Pancreas (tissue), 10 donors: ENCODE results near the gene CCDC7. TPM values are rescaled to one million over a fixed set of nuclear protein-coding genes. Genes with fewer than 3 reads are reported as not detected.

Source experiments
- ATAC-seq, 4 donors: fragments of 200-7000 bp; cut with Tn5 transposase; one replicate each; pipeline versions ENCODE4 v1.8.0 to v1.9.1; 2020; ENCODE audit warnings: mild to moderate bottlenecking in 4 of 4, moderate library complexity in 4 of 4
- DNase-seq, 6 donors: peaks; one replicate each; pipeline ENCODE4 v3.0.0-alpha.2; 2020
- FAIRE-seq: peaks from 2 replicates; lab custom pipeline; 2012; peaks lifted over from hg19 to GRCh38; lab: Jason Lieb, UNC
- H3K27ac ChIP-seq, 4 donors: fragments of 200-600 bp; sonication (generic); 1 replicate in 3 of 4; 2 replicates in 1 of 4; pipeline versions ENCODE4 v1.5.0 to v1.8.0; 2020
- H3K27me3 ChIP-seq, 4 donors: fragments of 200-600 bp; one replicate each; pipeline ENCODE4 v1.8.0; 2021
- H3K36me3 ChIP-seq, 3 donors: fragments of 200-600 bp; sonication (generic) in 1 of 3; one replicate each; pipeline versions ENCODE4 v1.5.0 to v1.8.0; 2020 to 2021
- H3K4me1 ChIP-seq, 3 donors: fragments of 200-600 bp; one replicate each; pipeline ENCODE4 v1.8.0; 2021
- H3K4me3 ChIP-seq, 4 donors: fragments of 200-600 bp; sonication (generic) in 2 of 4; one replicate each; pipeline versions ENCODE4 v1.5.0 to v1.8.0; 2020 to 2021
- H3K9me3 ChIP-seq, 4 donors: fragments of 200-600 bp; one replicate each; pipeline ENCODE4 v1.8.0; 2021
- WGBS, 2 donors: extraction: QIAGEN DNeasy Blood & Tissue Kit; methylation state at CpG; one replicate each; pipeline ENCODE4 v1.1.7; 2013; 5-methylcytosine and 5-hydroxymethylcytosine counted together
- intact Hi-C, 3 donors: fragments of 100-400 bp; cut with DNase I; formaldehyde crosslinking; loops; one replicate each; pipeline versions ENCODE4 v1.11.1 to v1.14.2; 2022
- polyA plus RNA-seq, 2 donors: library from polyadenylated mRNA; stranded (reverse); fragments of 200-250 nt; gene quantifications; one replicate each; pipeline ENCODE4 v1.2.3, GENCODE V29; 2013
- total RNA-seq, 6 donors: library from RNA; stranded (reverse); fragmentation: NEBNext Ultra II Directional in 4 of 6; extraction: Animal tissue kit (Norgen Biotek cat#: 25700) in 4 of 6; gene quantifications; one replicate each; pipeline versions ENCODE4 v1.2.1 to v1.2.4, GENCODE V29; 2021 to 2023
- TF ChIP-seq, protein P1 (sequence below), 4 donors: fragments of 200-600 bp; sonication (generic) in 3 of 4; IDR thresholded peaks; one replicate each; pipeline versions ENCODE4 v1.5.0 to v1.8.0; 2021; ENCODE audit warnings: antibody characterized with exemption in 4 of 4
- donor health status: healthy with polysubstance abuse.
- donor health status: DM: no; HTN: no; CAD: no; lungs with moderate emphysema.
- donor health status: DM: no; HTN: no; CAD: no.
- donor health status: control.
- donor health status: control.
- donor health status: Bipolar disorder and iron deficiency.
- donor health status: DM: yes; HTN: yes; CAD: no.
- donor health status: DM: no; HTN: no; CAD: no.
- donor health status: DM: no; HTN: no; CAD: no.
- donor health status: DM: yes; HTN: yes; CAD: no.

The CCDC7 gene
- total and polyA plus RNA-seq, 8 donors = 1.8 to 15.8 (median 7.8) TPM

DNA sequence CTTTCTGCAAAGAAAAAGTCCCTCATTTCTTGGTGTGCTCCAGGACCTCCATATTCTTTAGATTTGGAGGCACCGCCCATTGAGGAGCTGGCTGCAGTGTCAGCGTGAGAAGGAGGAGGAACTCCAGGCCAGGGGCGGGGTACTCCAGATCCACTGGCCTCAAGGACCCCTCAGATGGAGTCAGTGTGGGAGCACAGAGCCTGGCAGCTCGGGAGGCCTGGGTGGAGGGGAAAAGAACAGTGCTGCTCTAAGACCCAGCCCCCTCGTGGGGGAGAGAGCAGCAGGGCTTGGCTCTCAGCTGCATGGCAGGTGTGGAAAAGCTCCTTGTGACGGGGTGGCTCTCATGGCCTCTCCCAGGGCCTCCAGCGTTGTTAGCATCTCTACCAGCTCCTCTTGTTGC lies 441.5 kb downstream of the CCDC7 start:
- WGBS, 2 donors = 86 to 88% methylated on average over 7 of the region's 7 CpGs
- no peaks in the 10 kb centered on the region for H3K4me1 ChIP-seq
- DNase-seq = no peak
- FAIRE-seq = no peak
- no peak overlapping the region for H3K27ac ChIP-seq
- H3K4me3 ChIP-seq = no peak overlapping the region
- intact Hi-C loops = no loop called here
- TF ChIP-seq, protein P1, sequence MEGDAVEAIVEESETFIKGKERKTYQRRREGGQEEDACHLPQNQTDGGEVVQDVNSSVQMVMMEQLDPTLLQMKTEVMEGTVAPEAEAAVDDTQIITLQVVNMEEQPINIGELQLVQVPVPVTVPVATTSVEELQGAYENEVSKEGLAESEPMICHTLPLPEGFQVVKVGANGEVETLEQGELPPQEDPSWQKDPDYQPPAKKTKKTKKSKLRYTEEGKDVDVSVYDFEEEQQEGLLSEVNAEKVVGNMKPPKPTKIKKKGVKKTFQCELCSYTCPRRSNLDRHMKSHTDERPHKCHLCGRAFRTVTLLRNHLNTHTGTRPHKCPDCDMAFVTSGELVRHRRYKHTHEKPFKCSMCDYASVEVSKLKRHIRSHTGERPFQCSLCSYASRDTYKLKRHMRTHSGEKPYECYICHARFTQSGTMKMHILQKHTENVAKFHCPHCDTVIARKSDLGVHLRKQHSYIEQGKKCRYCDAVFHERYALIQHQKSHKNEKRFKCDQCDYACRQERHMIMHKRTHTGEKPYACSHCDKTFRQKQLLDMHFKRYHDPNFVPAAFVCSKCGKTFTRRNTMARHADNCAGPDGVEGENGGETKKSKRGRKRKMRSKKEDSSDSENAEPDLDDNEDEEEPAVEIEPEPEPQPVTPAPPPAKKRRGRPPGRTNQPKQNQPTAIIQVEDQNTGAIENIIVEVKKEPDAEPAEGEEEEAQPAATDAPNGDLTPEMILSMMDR (IDR thresholded peaks at IDR 0.05) = no peak
- H3K27me3 ChIP-seq = no peaks in the 10 kb centered on the region
- ATAC-seq = no peak
- H3K36me3 ChIP-seq = no peaks in the 10 kb centered on the region
- H3K9me3 ChIP-seq = no peaks in the 10 kb centered on the region

GRCh38 chr10:32888161-32888927 lies 442.4 kb downstream of the CCDC7 start:
- WGBS, 2 donors = 89 to 93% methylated on average over 11 of the region's 11 CpGs
- intact Hi-C loops = no loop called here
- no peaks in the 10 kb centered on the region for H3K9me3 ChIP-seq
- no peak overlapping the region for H3K27ac ChIP-seq
- DNase-seq (no peak), FAIRE-seq (no peak), ATAC-seq (no peak)
- H3K27me3 ChIP-seq = no peaks in the 10 kb centered on the region
- H3K4me1 ChIP-seq = no peaks in the 10 kb centered on the region
- no peaks in the 10 kb centered on the region for H3K36me3 ChIP-seq
- TF ChIP-seq, protein P1 (IDR thresholded peaks at IDR 0.05) = no peak
- H3K4me3 ChIP-seq = no peak overlapping the region

GRCh38 chr10:32889631-32890212 lies 443.8 kb downstream of the CCDC7 start:
- TF ChIP-seq, protein P1 (IDR thresholded peaks at IDR 0.05) = no peak
- H3K4me1 ChIP-seq = no peaks in the 10 kb centered on the region
- no peaks in the 10 kb centered on the region for H3K27me3 ChIP-seq
- DNase-seq (no peak), ATAC-seq (no peak), FAIRE-seq (no peak)
- H3K4me3 ChIP-seq = no peak overlapping the region
- intact Hi-C loops = no loop called here
- H3K27ac ChIP-seq = no peak overlapping the region
- 96 to 98% methylated on average over 1 of the region's 1 CpG for WGBS, 2 donors
- no peaks in the 10 kb centered on the region for H3K36me3 ChIP-seq
- H3K9me3 ChIP-seq = no peaks in the 10 kb centered on the region

- H3K36me3 ChIP-seq = no peaks in the 10 kb centered on the region
- H3K9me3 ChIP-seq = no peaks in the 10 kb centered on the region
- H3K27ac ChIP-seq = no peak overlapping the region
- no peaks in the 10 kb centered on the region for H3K4me1 ChIP-seq
- ATAC-seq (no peak), FAIRE-seq (no peak), DNase-seq (no peak)
- no peak overlapping the region for H3K4me3 ChIP-seq
- intact Hi-C loops = no loop called here
- TF ChIP-seq, protein P1 (IDR thresholded peaks at IDR 0.05) = no peak
- H3K27me3 ChIP-seq = no peaks in the 10 kb centered on the region
- WGBS, 2 donors = 64 to 78% methylated on average over 3 of the region's 3 CpGs
Observed at GRCh38 chr10:32890444-32890843, 444.5 kb downstream of the CCDC7 start.

GRCh38 chr10:32891261-32891660 lies 445.3 kb downstream of the CCDC7 start:
- intact Hi-C loops = no loop called here

More at GRCh38 chr10:32891261-32891660, 445.3 kb downstream of the CCDC7 start:
- TF ChIP-seq, protein P1 (IDR thresholded peaks at IDR 0.05) = no peak
- no peaks in the 10 kb centered on the region for H3K4me1 ChIP-seq
- H3K9me3 ChIP-seq = no peaks in the 10 kb centered on the region
- no peak for ATAC-seq
- 80 to 85% methylated on average over 8 of the region's 8 CpGs for WGBS, 2 donors
- H3K27me3 ChIP-seq = no peaks in the 10 kb centered on the region
- H3K36me3 ChIP-seq = no peaks in the 10 kb centered on the region
- DNase-seq = no peak
- FAIRE-seq = no peak
- no peak overlapping the region for H3K27ac ChIP-seq
- no peak overlapping the region for H3K4me3 ChIP-seq
